ENCODE data around the gene DOCK1. TPM values are rescaled to one million over a fixed set of nuclear protein-coding genes. Genes with fewer than 3 reads are reported as not detected.

The DOCK1 gene
- polyA plus RNA-seq, 1 of the 3 experiments (the other 2 are of a cell fraction), result 15.5 TPM

GRCh38 chr10:127449490-127449889, 544.3 kb downstream of the DOCK1 start:
- ChIA-PET POLR2A (no interaction called here), CTCF (no interaction called here)
- Histone ChIP-seq H3K27me3 (ENCODE audit: insufficient read depth) (no peaks in the 10 kb centered on the region), H3K27ac (ENCODE audit: low read depth in 2 of 2, low read length in 1 of 2) (no peak overlapping the region), H3K9me2 (no peaks in the 10 kb centered on the region), H3K4me1 (ENCODE audit: control insufficient read depth in 1 of 2, insufficient read depth in 2 of 2, low read depth in 1 of 2, low read length in 1 of 2) (no peaks in the 10 kb centered on the region), H3K9me3 (no peaks in the 10 kb centered on the region), H3K79me2 (ENCODE audit: insufficient read depth) (no peaks in the 10 kb centered on the region), H2AFZ (ENCODE audit: low read depth) (no peak overlapping the region), H3K9ac (no peak overlapping the region), H3K36me3 (replicated peaks in 1 of 2; ENCODE audit: control insufficient read depth in 1 of 2, insufficient read depth in 2 of 2, low read length in 1 of 2) (peaks cover 12 to 46% of the 10 kb centered on the region in 2 experiments), H3K4me2 (no peak overlapping the region), H4K20me1 (ENCODE audit: insufficient read depth) (no peaks in the 10 kb centered on the region), H3F3A (replicated peaks; ENCODE audit: insufficient read depth) (no peaks in the 10 kb centered on the region), H3K4me3 (ENCODE audit: low read depth in 2 of 2, low read length in 1 of 2) (no peak overlapping the region)
- WGBS (ENCODE audit: low lambda C conversion rate), result 75% methylated on average over 3 of the region's 3 CpGs
- DNase-seq, result no peak
- TF ChIP-seq RCOR1 (IDR thresholded peaks at IDR 0.05; ENCODE audit: low read length) (no peak), JUND (IDR thresholded peaks at IDR 0.05) (no peak), EP300 (IDR thresholded peaks at IDR 0.05; ENCODE audit: borderline replicate concordance in 1 of 2, low read depth in 1 of 2, low read length in 1 of 2) (no peak), TEAD4 (IDR thresholded peaks at IDR 0.05; ENCODE audit: borderline replicate concordance, insufficient read depth) (no peak), MXI1 (IDR thresholded peaks at IDR 0.05; ENCODE audit: low read depth, low read length) (no peak)

GRCh38 chr10:127450644-127451043, 545.4 kb downstream of the DOCK1 start:
- Histone ChIP-seq H2AFZ (ENCODE audit: low read depth) (no peak overlapping the region), H3K36me3 (replicated peaks in 1 of 2; ENCODE audit: control insufficient read depth in 1 of 2, insufficient read depth in 2 of 2, low read length in 1 of 2) (peaks cover 12 to 37% of the 10 kb centered on the region in 2 experiments), H4K20me1 (ENCODE audit: insufficient read depth) (no peaks in the 10 kb centered on the region), H3K79me2 (ENCODE audit: insufficient read depth) (no peaks in the 10 kb centered on the region), H3K27me3 (ENCODE audit: insufficient read depth) (no peaks in the 10 kb centered on the region), H3F3A (replicated peaks; ENCODE audit: insufficient read depth) (no peaks in the 10 kb centered on the region), H3K9me3 (no peaks in the 10 kb centered on the region), H3K27ac (ENCODE audit: low read depth in 2 of 2, low read length in 1 of 2) (no peak overlapping the region), H3K4me1 (ENCODE audit: control insufficient read depth in 1 of 2, insufficient read depth in 2 of 2, low read depth in 1 of 2, low read length in 1 of 2) (no peaks in the 10 kb centered on the region), H3K9ac (no peak overlapping the region), H3K4me3 (ENCODE audit: low read depth in 2 of 2, low read length in 1 of 2) (no peak overlapping the region), H3K9me2 (no peaks in the 10 kb centered on the region), H3K4me2 (no peak overlapping the region)
- POLR2A ChIA-PET, result no interaction called here
- TF ChIP-seq MAX (IDR thresholded peaks at IDR 0.05; ENCODE audit: low read depth), result no peak
- TF ChIP-seq MXI1 (IDR thresholded peaks at IDR 0.05; ENCODE audit: low read depth, low read length), result no peak
- no peak for TF ChIP-seq EZH2phosphoT487 (IDR thresholded peaks at IDR 0.05; ENCODE audit: borderline replicate concordance, low read depth)
- no peak for TF ChIP-seq SMC3 (IDR thresholded peaks at IDR 0.05; ENCODE audit: low read depth, low read length)
- TF ChIP-seq TAF1 (IDR thresholded peaks at IDR 0.05; ENCODE audit: borderline replicate concordance, low read depth, low read length), result no peak
- no peak for TF ChIP-seq REST (IDR thresholded peaks at IDR 0.05; ENCODE audit: low read depth, low read length)
- no peak for TF ChIP-seq PBX3 (IDR thresholded peaks at IDR 0.05)
- CTCF ChIA-PET, result no interaction called here
- WGBS (ENCODE audit: low lambda C conversion rate), result 90% methylated on average over 4 of the region's 4 CpGs
- no peak for DNase-seq

Measured in SK-N-SH (cell line).